HepG2 (cell line): ENCODE data around the gene MACROD2. TPM values are rescaled to one million over a fixed set of nuclear protein-coding genes. Genes with fewer than 3 reads are reported as not detected.

Experiments used
- ERF ChIP-seq: IDR thresholded peaks from 2 replicates; pipeline ENCODE4 v1.6.1; 2018; ENCODE audit warnings: missing biosample characterization, missing genetic modification reagents
- HOXA5 ChIP-seq: sonication (generic); formaldehyde crosslinking; IDR thresholded peaks from 2 replicates; pipeline ENCODE4 v1.4.0; 2020; ENCODE audit warnings: missing genetic modification reagents
- KDM3A ChIP-seq: IDR thresholded peaks from 2 replicates; pipeline ENCODE4 v1.6.1; 2018; ENCODE audit warnings: low read depth, missing compliant biosample characterization
- KLF6 ChIP-seq: IDR thresholded peaks from 2 replicates; pipeline ENCODE4 v1.8.0; 2016; ENCODE audit warnings: missing biosample characterization, missing genetic modification reagents
- MATR3 ChIP-seq: sonication (generic); formaldehyde crosslinking; IDR thresholded peaks from 2 replicates; pipeline ENCODE4 v1.4.0; 2020; ENCODE audit warnings: missing genetic modification reagents
- NAIF1 ChIP-seq: sonication (generic); formaldehyde crosslinking; IDR thresholded peaks from 2 replicates; pipeline ENCODE4 v1.5.0; 2020; ENCODE audit warnings: mild to moderate bottlenecking, missing genetic modification reagents, borderline replicate concordance
- NFE2L2 ChIP-seq: fragments of 150-350 bp; IDR thresholded peaks from 2 replicates; pipeline ENCODE4 v1.6.1; 2014; ENCODE audit warnings: low read length
- RBM39 ChIP-seq: fragments of 200-400 bp; formaldehyde crosslinking; IDR thresholded peaks from one replicate; pipeline ENCODE4 v1.6.1; 2018; ENCODE audit warnings: antibody characterized with exemption, mild to moderate bottlenecking, low read depth, low read length; ENCODE audit not compliant: poor library complexity, severe bottlenecking
- SMAD9 ChIP-seq: sonication (generic); formaldehyde crosslinking; IDR thresholded peaks from 2 replicates; pipeline ENCODE4 v1.5.1; 2020; ENCODE audit warnings: mild to moderate bottlenecking, missing genetic modification reagents
- SMARCE1 ChIP-seq: fragments of 450-650 bp; IDR thresholded peaks from 2 replicates; pipeline ENCODE4 v1.6.1; 2017; ENCODE audit warnings: borderline replicate concordance
- ZBTB38 ChIP-seq: sonication (generic); formaldehyde crosslinking; IDR thresholded peaks from 2 replicates; pipeline ENCODE4 v1.5.1; 2020; ENCODE audit warnings: mild to moderate bottlenecking, missing genetic modification reagents
- ZFP36 ChIP-seq: fragments of 150-350 bp; IDR thresholded peaks from 2 replicates; pipeline ENCODE4 v1.6.1; 2018; ENCODE audit warnings: borderline replicate concordance, low read length, low read depth; ENCODE audit not compliant: partially characterized antibody
- ZNF441 ChIP-seq: sonication (generic); formaldehyde crosslinking; IDR thresholded peaks from 2 replicates; pipeline ENCODE4 v1.7.0; 2021; ENCODE audit warnings: missing genetic modification reagents, borderline replicate concordance
- polyA plus RNA-seq, 8 experiments: library from polyadenylated mRNA; depleted of rRNA in 3 of 8; stranded (reverse) in 7 of 8; unstranded in 1 of 8; fragments of >200 nt; fragmentation: Illumina TruSeq in 4 of 8; extraction: Trizol in 4 of 8; gene quantifications; 2 replicates each; pipeline versions ENCODE4 v1.2.1 to v1.2.3, GENCODE V29; 2011 to 2016; ENCODE audit warnings: low read depth in 4 of 8, missing spikeins in 1 of 8, mixed read lengths in 1 of 8; ENCODE audit not compliant: insufficient read depth in 1 of 8
- total RNA-seq, 5 experiments: library from RNA; depleted of rRNA; stranded (reverse); fragments of >200 nt; fragmentation: Illumina TruSeq; extraction: Trizol; gene quantifications; 2 replicates each; pipeline ENCODE4 v1.2.3, GENCODE V29; 2016; ENCODE audit warnings: low read depth in 1 of 5
- TF ChIP-seq, protein P1 (sequence below): IDR thresholded peaks from 2 replicates; pipeline ENCODE4 v1.6.1; 2016; ENCODE audit warnings: low read depth, control low read depth
- TF ChIP-seq, protein P2 (sequence below): sonication (generic); formaldehyde crosslinking; IDR thresholded peaks from 2 replicates; pipeline ENCODE4 v1.5.0; 2020; ENCODE audit warnings: missing genetic modification reagents, mild to moderate bottlenecking, borderline replicate concordance
- TF ChIP-seq, protein P3 (sequence below): sonication (generic); formaldehyde crosslinking; IDR thresholded peaks from 2 replicates; pipeline ENCODE4 v1.4.0; 2020; ENCODE audit warnings: low read depth, mild to moderate bottlenecking, missing genetic modification reagents
- TF ChIP-seq, protein P4 (sequence below): IDR thresholded peaks from 2 replicates; pipeline ENCODE4 v1.6.1; 2016; ENCODE audit warnings: missing compliant biosample characterization, missing genetic modification reagents, borderline replicate concordance
- TF ChIP-seq, protein P5 (sequence below): sonication (generic); formaldehyde crosslinking; IDR thresholded peaks from 2 replicates; pipeline ENCODE4 v1.4.0; 2020; ENCODE audit warnings: mild to moderate bottlenecking, missing genetic modification reagents
- TF ChIP-seq, protein P6 (sequence below): IDR thresholded peaks from 2 replicates; pipeline ENCODE4 v1.6.1; 2016; ENCODE audit warnings: mild to moderate bottlenecking, missing biosample characterization, missing genetic modification reagents
- TF ChIP-seq, protein P7 (sequence below): sonication (generic); formaldehyde crosslinking; IDR thresholded peaks from 2 replicates; pipeline ENCODE4 v1.4.0; 2020; ENCODE audit warnings: mild to moderate bottlenecking, missing genetic modification reagents

Gene MACROD2
- total and polyA plus RNA-seq, 2 of the 13 experiments (the other 11 are each of a cell fraction or from before 2014, with no cell fraction given) = 0.13 to 0.51 TPM

DNA sequence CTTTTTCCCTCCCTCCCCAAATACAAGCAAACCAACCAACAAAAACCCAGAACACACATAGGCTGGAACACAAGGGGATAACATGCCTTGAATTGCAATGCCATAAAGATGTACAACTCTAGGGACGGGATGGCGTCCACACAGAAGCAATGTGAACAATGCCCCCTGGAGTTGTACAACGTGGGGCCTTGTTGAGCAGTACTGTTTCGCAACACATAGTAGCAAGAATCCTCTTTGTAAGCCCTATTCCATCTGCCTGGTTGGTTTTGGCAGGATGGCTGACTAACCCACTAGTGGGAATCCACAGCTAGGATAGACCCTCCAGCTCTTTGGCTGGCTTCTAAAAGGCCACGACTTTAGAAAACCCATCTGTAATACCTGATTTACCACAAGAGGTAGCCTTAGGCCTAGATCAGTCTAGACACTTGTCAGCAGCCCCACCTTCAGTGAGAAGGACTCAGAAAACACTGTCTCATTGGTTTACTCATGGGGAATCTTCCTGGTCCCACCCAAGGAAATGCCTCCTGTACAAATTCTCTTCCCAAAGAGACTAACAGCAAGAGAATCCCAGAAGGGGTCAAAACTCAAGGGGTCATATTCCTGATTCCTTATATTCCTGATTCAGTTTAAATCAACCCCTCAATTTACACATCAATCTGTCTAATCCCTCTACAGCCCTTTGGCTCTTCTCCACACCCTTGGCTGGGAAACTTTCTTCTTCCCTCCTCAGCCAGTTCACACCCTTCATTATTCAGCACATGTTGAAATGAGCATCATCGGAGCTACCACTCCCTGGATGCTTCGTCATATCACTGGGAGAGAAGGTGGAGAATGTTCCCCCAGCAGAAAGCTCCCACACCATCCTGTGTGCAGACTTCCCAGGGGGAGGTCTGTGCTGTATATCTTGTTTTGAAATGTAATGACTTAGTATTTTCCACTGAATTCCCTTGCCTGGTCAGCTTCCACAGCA lies 964.5 kb downstream of the MACROD2 start (continued):
- TF ChIP-seq, protein P1, sequence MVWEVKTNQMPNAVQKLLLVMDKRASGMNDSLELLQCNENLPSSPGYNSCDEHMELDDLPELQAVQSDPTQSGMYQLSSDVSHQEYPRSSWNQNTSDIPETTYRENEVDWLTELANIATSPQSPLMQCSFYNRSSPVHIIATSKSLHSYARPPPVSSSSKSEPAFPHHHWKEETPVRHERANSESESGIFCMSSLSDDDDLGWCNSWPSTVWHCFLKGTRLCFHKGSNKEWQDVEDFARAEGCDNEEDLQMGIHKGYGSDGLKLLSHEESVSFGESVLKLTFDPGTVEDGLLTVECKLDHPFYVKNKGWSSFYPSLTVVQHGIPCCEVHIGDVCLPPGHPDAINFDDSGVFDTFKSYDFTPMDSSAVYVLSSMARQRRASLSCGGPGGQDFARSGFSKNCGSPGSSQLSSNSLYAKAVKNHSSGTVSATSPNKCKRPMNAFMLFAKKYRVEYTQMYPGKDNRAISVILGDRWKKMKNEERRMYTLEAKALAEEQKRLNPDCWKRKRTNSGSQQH = 0 out of 2 replicates have a peak, but pooled peaks have one; percentile 13
- TF ChIP-seq MATR3 (CRISPR knock-in tag) = no peak
- TF ChIP-seq RBM39 = no peak
- no peak for TF ChIP-seq NAIF1 (CRISPR knock-in tag)
- no peak for TF ChIP-seq ZNF441 (CRISPR knock-in tag)
- no peak for TF ChIP-seq ZBTB38
- TF ChIP-seq, protein P2, sequence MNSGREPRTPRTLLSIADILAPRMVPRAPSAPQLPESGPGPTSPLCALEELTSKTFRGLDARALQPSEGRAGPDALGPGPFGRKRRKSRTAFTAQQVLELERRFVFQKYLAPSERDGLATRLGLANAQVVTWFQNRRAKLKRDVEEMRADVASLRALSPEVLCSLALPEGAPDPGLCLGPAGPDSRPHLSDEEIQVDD = no peak
- TF ChIP-seq, protein P3, sequence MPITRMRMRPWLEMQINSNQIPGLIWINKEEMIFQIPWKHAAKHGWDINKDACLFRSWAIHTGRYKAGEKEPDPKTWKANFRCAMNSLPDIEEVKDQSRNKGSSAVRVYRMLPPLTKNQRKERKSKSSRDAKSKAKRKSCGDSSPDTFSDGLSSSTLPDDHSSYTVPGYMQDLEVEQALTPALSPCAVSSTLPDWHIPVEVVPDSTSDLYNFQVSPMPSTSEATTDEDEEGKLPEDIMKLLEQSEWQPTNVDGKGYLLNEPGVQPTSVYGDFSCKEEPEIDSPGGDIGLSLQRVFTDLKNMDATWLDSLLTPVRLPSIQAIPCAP (CRISPR knock-in tag) = no peak
- TF ChIP-seq KLF6 (CRISPR knock-in tag) = no peak
- TF ChIP-seq ERF = no peak
- TF ChIP-seq, protein P4, sequence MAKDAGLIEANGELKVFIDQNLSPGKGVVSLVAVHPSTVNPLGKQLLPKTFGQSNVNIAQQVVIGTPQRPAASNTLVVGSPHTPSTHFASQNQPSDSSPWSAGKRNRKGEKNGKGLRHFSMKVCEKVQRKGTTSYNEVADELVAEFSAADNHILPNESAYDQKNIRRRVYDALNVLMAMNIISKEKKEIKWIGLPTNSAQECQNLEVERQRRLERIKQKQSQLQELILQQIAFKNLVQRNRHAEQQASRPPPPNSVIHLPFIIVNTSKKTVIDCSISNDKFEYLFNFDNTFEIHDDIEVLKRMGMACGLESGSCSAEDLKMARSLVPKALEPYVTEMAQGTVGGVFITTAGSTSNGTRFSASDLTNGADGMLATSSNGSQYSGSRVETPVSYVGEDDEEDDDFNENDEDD = no peak
- no peak for TF ChIP-seq SMAD9 (CRISPR knock-in tag)
- no peak for TF ChIP-seq SMARCE1
- no peak for TF ChIP-seq ZFP36
- TF ChIP-seq, protein P5, sequence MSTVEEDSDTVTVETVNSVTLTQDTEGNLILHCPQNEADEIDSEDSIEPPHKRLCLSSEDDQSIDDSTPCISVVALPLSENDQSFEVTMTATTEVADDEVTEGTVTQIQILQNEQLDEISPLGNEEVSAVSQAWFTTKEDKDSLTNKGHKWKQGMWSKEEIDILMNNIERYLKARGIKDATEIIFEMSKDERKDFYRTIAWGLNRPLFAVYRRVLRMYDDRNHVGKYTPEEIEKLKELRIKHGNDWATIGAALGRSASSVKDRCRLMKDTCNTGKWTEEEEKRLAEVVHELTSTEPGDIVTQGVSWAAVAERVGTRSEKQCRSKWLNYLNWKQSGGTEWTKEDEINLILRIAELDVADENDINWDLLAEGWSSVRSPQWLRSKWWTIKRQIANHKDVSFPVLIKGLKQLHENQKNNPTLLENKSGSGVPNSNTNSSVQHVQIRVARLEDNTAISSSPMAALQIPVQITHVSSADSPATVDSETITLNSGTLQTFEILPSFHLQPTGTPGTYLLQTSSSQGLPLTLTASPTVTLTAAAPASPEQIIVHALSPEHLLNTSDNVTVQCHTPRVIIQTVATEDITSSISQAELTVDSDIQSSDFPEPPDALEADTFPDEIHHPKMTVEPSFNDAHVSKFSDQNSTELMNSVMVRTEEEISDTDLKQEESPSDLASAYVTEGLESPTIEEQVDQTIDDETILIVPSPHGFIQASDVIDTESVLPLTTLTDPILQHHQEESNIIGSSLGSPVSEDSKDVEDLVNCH = no peak
- TF ChIP-seq KDM3A (CRISPR knock-in tag) = no peak
- TF ChIP-seq NFE2L2 = no peak
- TF ChIP-seq, protein P6, sequence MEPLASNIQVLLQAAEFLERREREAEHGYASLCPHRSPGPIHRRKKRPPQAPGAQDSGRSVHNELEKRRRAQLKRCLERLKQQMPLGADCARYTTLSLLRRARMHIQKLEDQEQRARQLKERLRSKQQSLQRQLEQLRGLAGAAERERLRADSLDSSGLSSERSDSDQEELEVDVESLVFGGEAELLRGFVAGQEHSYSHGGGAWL = no peak
- no peak for TF ChIP-seq HOXA5 (CRISPR knock-in tag)
- TF ChIP-seq, protein P7, sequence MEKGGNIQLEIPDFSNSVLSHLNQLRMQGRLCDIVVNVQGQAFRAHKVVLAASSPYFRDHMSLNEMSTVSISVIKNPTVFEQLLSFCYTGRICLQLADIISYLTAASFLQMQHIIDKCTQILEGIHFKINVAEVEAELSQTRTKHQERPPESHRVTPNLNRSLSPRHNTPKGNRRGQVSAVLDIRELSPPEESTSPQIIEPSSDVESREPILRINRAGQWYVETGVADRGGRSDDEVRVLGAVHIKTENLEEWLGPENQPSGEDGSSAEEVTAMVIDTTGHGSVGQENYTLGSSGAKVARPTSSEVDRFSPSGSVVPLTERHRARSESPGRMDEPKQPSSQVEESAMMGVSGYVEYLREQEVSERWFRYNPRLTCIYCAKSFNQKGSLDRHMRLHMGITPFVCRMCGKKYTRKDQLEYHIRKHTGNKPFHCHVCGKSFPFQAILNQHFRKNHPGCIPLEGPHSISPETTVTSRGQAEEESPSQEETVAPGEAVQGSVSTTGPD (CRISPR knock-in tag) = no peak
